Neural crest cell (in vitro differentiated cells): Measurements from ENCODE around the gene MAGED1. TPM values are rescaled to one million over a fixed set of nuclear protein-coding genes. Genes with fewer than 3 reads are reported as not detected.

Source experiments
- DNase-seq: peaks from one replicate; pipeline ENCODE4 v3.0.0; 2021; ENCODE audit warnings: low read depth, mixed read lengths, low spot score
- H3K27ac Mint-ChIP-seq: one replicate; pipeline ENCODE4 v1.8.0; 2021; ENCODE audit warnings: mild to moderate bottlenecking, mixed read lengths; ENCODE audit not compliant: unreplicated experiment
- H3K27me3 Mint-ChIP-seq: 2 replicates; pipeline ENCODE4 v1.8.0; 2021; ENCODE audit warnings: low read depth, mild to moderate bottlenecking, mixed read lengths
- H3K36me3 Mint-ChIP-seq: 2 replicates; pipeline ENCODE4 v1.8.0; 2021; ENCODE audit warnings: low read depth, mild to moderate bottlenecking, mixed read lengths
- H3K4me1 Mint-ChIP-seq: 2 replicates; pipeline ENCODE4 v1.8.0; 2021; ENCODE audit warnings: mixed read lengths
- H3K4me3 Mint-ChIP-seq: one replicate; pipeline ENCODE4 v1.8.0; 2021; ENCODE audit warnings: mild to moderate bottlenecking, mixed read lengths
- H3K9me3 Mint-ChIP-seq: 2 replicates; pipeline ENCODE4 v1.8.0; 2021; ENCODE audit warnings: mixed read lengths
- CTCF ChIP-seq: fragments of 200-600 bp; sonication (generic); conservative IDR thresholded peaks from 2 replicates; pipeline ENCODE4 v1.5.0; 2021; ENCODE audit warnings: antibody characterized with exemption, mild to moderate bottlenecking
- total RNA-seq: library from RNA; stranded (reverse); gene quantifications from 2 replicates; pipeline ENCODE4 v1.2.1, GENCODE V29; 2021

MAGED1 gene
- total RNA-seq, 1 donor from 2014 or later: 246 TPM

- peaks cover 29% of the 10 kb centered on the region for H3K36me3 Mint-ChIP-seq
- peaks cover 9% of the 10 kb centered on the region for H3K9me3 Mint-ChIP-seq
- H3K4me1 Mint-ChIP-seq: peaks cover 26% of the 10 kb centered on the region
- TF ChIP-seq CTCF: no peak
- peak overlapping the region; percentile 81 for H3K27ac Mint-ChIP-seq
- no peak overlapping the region for H3K4me3 Mint-ChIP-seq
- H3K27me3 Mint-ChIP-seq: no peaks in the 10 kb centered on the region
- DNase-seq: no peak
Measured at GRCh38 chrX:51852621-51853020, 40.8 kb upstream of the MAGED1 start.

- Mint-ChIP-seq H3K27me3 (no peaks in the 10 kb centered on the region), H3K27ac (peak overlapping the region; percentile 85), H3K4me1 (peaks cover 26% of the 10 kb centered on the region), H3K9me3 (peaks cover 9% of the 10 kb centered on the region), H3K4me3 (no peak overlapping the region), H3K36me3 (peaks cover 31% of the 10 kb centered on the region)
- DNase-seq: no peak
- TF ChIP-seq CTCF: no peak
Measured at GRCh38 chrX:51853251-51853650, 40.2 kb upstream of the MAGED1 start.

GRCh38 chrX:51855698-51856097 lies 37.7 kb upstream of the MAGED1 start:
- TF ChIP-seq CTCF: no peak
- Mint-ChIP-seq H3K27ac (no peak overlapping the region), H3K4me3 (no peak overlapping the region), H3K27me3 (no peaks in the 10 kb centered on the region), H3K36me3 (peaks cover 31% of the 10 kb centered on the region), H3K4me1 (peaks cover 32% of the 10 kb centered on the region), H3K9me3 (peaks cover 14% of the 10 kb centered on the region)
- no peak for DNase-seq

GRCh38 chrX:51857159-51857733 lies 36.2 kb upstream of the MAGED1 start:
- Mint-ChIP-seq H3K27ac (no peak overlapping the region), H3K36me3 (peaks cover 31% of the 10 kb centered on the region), H3K4me3 (no peak overlapping the region), H3K9me3 (peaks cover 14% of the 10 kb centered on the region), H3K4me1 (peaks cover 21% of the 10 kb centered on the region), H3K27me3 (no peaks in the 10 kb centered on the region)
- TF ChIP-seq CTCF: no peak
- no peak for DNase-seq

GRCh38 chrX:51860679-51861078 lies 32.7 kb upstream of the MAGED1 start:
- Mint-ChIP-seq H3K4me1 (peaks cover 8% of the 10 kb centered on the region), H3K4me3 (no peak overlapping the region), H3K27me3 (no peaks in the 10 kb centered on the region), H3K36me3 (peaks cover 26% of the 10 kb centered on the region), H3K27ac (no peak overlapping the region), H3K9me3 (peaks cover 21% of the 10 kb centered on the region)
- peak; percentile 1 for DNase-seq
- peak; percentile 65 for TF ChIP-seq CTCF

- no peak for DNase-seq
- Mint-ChIP-seq H3K27me3 (no peaks in the 10 kb centered on the region), H3K4me3 (no peak overlapping the region), H3K4me1 (peaks cover 15% of the 10 kb centered on the region), H3K9me3 (peaks cover 22% of the 10 kb centered on the region), H3K27ac (no peak overlapping the region), H3K36me3 (peaks cover 13% of the 10 kb centered on the region)
- no peak for TF ChIP-seq CTCF
Measured at GRCh38 chrX:51862920-51863319, 30.5 kb upstream of the MAGED1 start.
